Measurements from ENCODE around the gene AMPD2. TPM values are rescaled to one million over a fixed set of nuclear protein-coding genes. Genes with fewer than 3 reads are reported as not detected.

AMPD2 gene
- total and polyA plus RNA-seq, 2 donors from 2014 or later: 21.1 to 55.3 TPM

DNA sequence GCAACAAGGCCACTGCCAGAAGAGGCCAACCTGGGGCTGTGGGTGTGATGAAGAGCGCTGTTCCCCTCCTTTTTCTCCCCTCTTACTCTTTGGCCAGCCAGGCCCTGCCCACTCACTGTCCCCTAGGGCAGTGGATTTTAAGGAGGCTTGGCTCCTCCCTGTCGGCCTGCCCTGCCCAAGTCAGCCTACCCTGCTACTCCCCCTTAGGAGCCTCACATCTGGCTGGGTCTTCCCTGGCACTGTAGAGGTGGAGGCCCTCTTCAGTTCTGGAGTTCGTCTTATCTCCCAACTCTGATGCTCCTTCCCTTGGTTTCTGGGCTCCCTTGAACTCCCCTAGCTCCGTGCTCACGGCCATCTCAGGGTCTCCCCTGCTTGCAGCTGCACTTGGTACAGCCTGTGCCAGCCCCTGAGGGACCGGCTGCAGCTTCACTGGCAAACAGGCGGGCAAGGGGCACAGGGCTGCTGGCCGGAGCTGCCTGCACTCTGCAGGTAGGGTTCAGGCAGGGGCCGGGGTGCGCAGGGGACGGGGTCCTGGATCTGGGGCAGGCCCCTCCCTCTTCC lies 4.0 kb downstream of the AMPD2 start:
- Histone ChIP-seq H3K9me3 (ENCODE audit: control insufficient read depth in 2 of 3, insufficient read depth in 1 of 3, low read length in 3 of 3) (no peaks in the 10 kb centered on the region), H3K4me1 (ENCODE audit: control insufficient read depth in 2 of 3, insufficient read depth in 2 of 3, low read depth in 1 of 3, low read length in 3 of 3) (peaks cover 3 to 34% (median 6%) of the 10 kb centered on the region in 3 donors), H3K36me3 (ENCODE audit: control insufficient read depth in 2 of 3, insufficient read depth in 3 of 3, low read length in 3 of 3) (peaks cover 2 to 20% (median 6%) of the 10 kb centered on the region in 3 donors), H3K27ac (ENCODE audit: low read depth in 2 of 2, low read length in 2 of 2) (peak overlapping the region in 1 of 2 donors; percentile 22), H3K4me3 (ENCODE audit: low read length in 3 of 3) (no peak overlapping the region), H3K9ac (ENCODE audit: low read length in 3 of 3) (no peak overlapping the region), H3K27me3 (ENCODE audit: control insufficient read depth, insufficient read depth, low read length) (no peaks in the 10 kb centered on the region)
- TF ChIP-seq, protein P1, sequence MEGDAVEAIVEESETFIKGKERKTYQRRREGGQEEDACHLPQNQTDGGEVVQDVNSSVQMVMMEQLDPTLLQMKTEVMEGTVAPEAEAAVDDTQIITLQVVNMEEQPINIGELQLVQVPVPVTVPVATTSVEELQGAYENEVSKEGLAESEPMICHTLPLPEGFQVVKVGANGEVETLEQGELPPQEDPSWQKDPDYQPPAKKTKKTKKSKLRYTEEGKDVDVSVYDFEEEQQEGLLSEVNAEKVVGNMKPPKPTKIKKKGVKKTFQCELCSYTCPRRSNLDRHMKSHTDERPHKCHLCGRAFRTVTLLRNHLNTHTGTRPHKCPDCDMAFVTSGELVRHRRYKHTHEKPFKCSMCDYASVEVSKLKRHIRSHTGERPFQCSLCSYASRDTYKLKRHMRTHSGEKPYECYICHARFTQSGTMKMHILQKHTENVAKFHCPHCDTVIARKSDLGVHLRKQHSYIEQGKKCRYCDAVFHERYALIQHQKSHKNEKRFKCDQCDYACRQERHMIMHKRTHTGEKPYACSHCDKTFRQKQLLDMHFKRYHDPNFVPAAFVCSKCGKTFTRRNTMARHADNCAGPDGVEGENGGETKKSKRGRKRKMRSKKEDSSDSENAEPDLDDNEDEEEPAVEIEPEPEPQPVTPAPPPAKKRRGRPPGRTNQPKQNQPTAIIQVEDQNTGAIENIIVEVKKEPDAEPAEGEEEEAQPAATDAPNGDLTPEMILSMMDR (IDR thresholded peaks at IDR 0.05; ENCODE audit: borderline replicate concordance, extremely low read depth, insufficient read depth): no peak
- intact Hi-C loops (cut with DNase I): loop anchor here (10.0 kb wide), 1 partner anchor 89 kb away; the partner anchor contains the start of gene GPR61
- no peak for FAIRE-seq
- peak in 2 of 5 donors; percentile 53 to 69 for DNase-seq

GRCh38 chr1:109624201-109625010 lies 4.8 kb downstream of the AMPD2 start:
- FAIRE-seq: no peak
- Histone ChIP-seq H3K27ac (ENCODE audit: low read depth in 2 of 2, low read length in 2 of 2) (peak overlapping the region in 1 of 2 donors; percentile 22), H3K36me3 (ENCODE audit: control insufficient read depth in 2 of 3, insufficient read depth in 3 of 3, low read length in 3 of 3) (peaks cover 2 to 27% (median 11%) of the 10 kb centered on the region in 3 donors), H3K9me3 (ENCODE audit: control insufficient read depth in 2 of 3, insufficient read depth in 1 of 3, low read length in 3 of 3) (no peaks in the 10 kb centered on the region), H3K4me1 (ENCODE audit: control insufficient read depth in 2 of 3, insufficient read depth in 2 of 3, low read depth in 1 of 3, low read length in 3 of 3) (peaks cover 0 to 31% (median under 1%) of the 10 kb centered on the region in 3 donors), H3K27me3 (ENCODE audit: control insufficient read depth, insufficient read depth, low read length) (no peaks in the 10 kb centered on the region), H3K9ac (ENCODE audit: low read length in 3 of 3) (peak overlapping the region in 1 of 3 donors; percentile 10), H3K4me3 (ENCODE audit: low read length in 3 of 3) (no peak overlapping the region)
- TF ChIP-seq, protein P1 (IDR thresholded peaks at IDR 0.05; ENCODE audit: borderline replicate concordance, extremely low read depth, insufficient read depth): no peak
- intact Hi-C loops (cut with DNase I): loop anchor here (10.0 kb wide), 1 partner anchor 90 kb away; the partner anchor contains the start of gene GPR61
- peak in 1 of 5 donors; percentile 68 for DNase-seq

- intact Hi-C loops (cut with DNase I): loop anchor here (10.0 kb wide), 1 partner anchor 90 kb away; the partner anchor contains the start of gene GPR61
- FAIRE-seq (no peak), DNase-seq (peak in 1 of 5 donors; percentile 72)
- H3K27me3 ChIP-seq (ENCODE audit: control insufficient read depth, insufficient read depth, low read length): no peaks in the 10 kb centered on the region
- H3K4me1 ChIP-seq (ENCODE audit: control insufficient read depth in 2 of 3, insufficient read depth in 2 of 3, low read depth in 1 of 3, low read length in 3 of 3): peaks cover 0 to 25% (median 0%) of the 10 kb centered on the region in 3 donors
- no peaks in the 10 kb centered on the region for H3K9me3 ChIP-seq (ENCODE audit: control insufficient read depth in 2 of 3, insufficient read depth in 1 of 3, low read length in 3 of 3)
- peaks cover 2 to 29% (median 11%) of the 10 kb centered on the region in 3 donors for H3K36me3 ChIP-seq (ENCODE audit: control insufficient read depth in 2 of 3, insufficient read depth in 3 of 3, low read length in 3 of 3)
- no peak overlapping the region for H3K4me3 ChIP-seq (ENCODE audit: low read length in 3 of 3)
- TF ChIP-seq, protein P1 (IDR thresholded peaks at IDR 0.05; ENCODE audit: borderline replicate concordance, extremely low read depth, insufficient read depth): no peak
- no peak overlapping the region for H3K27ac ChIP-seq (ENCODE audit: low read depth in 2 of 2, low read length in 2 of 2)
- no peak overlapping the region for H3K9ac ChIP-seq (ENCODE audit: low read length in 3 of 3)
These were observed 5.5 kb downstream of the AMPD2 start for GRCh38 chr1:109625176-109625575.
